NOMO-1 treated with dmso at 0.1 percent for 144 hours (cell line): ENCODE measurements around the gene PTPRK.
A peak's percentile ranks its signal among the peaks of the same experiment; 100 is the strongest.

Experiments used
- DNase-seq: peaks from one replicate; lab custom pipeline; 2025; ENCODE audit not compliant: unreplicated experiment; lab: John Stamatoyannopoulos, UW

Gene PTPRK

GRCh38 chr6:128520436-128521281, at the start of gene PTPRK:
Gene PTPRK, minus strand, starts transcription at chr6:128520599. Its CDS starts 241 bp downstream, at chr6:128520358.
- peak; percentile 61 for DNase-seq

- DNase-seq = no peak
Measured at GRCh38 chr6:128567029-128567428, 46.6 kb upstream of the PTPRK start.

DNA sequence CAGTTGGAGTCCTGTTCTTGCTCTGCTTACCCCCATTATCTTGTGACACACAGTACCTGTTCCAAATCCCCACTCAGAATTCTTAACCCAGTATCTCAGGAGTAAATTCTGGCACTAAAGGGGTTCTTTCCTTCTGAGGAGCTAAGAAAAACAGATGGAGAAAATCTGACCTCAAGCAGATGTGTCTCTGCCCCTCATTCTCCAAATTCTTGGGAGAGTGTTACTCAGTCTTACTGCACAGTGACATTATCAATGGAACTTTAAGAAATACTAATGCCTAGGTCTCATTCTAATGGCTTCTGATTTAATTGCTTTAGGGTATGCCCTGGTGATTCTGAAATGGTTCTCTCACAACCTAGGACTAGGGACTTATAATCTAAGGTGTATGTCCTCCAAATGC, 40.6 kb upstream of the PTPRK start:
- DNase-seq = no peak

- DNase-seq = no peak
Measured at GRCh38 chr6:128558924-128559323, 38.5 kb upstream of the PTPRK start.

GRCh38 chr6:128558021-128558420, 37.6 kb upstream of the PTPRK start:
- DNase-seq = no peak

DNA sequence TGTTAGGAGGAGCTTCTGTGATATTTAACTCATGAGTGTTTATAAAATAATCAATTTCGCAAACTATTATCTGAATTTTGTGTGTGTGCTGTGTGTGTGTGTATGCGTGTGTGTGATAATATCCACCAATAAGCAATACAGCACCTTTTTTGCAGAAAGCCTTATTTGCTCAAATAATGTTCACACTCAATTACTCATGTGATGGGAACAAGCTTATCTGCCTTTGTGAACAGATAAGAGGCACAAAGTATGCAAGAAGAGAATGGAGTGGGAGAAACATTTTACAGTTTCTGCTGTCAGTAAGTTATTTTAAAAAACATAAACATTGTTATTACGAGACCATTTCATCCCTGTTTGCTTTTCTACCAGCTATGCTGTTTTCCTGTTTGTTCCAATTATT, 36.7 kb upstream of the PTPRK start:
- DNase-seq = no peak

DNA sequence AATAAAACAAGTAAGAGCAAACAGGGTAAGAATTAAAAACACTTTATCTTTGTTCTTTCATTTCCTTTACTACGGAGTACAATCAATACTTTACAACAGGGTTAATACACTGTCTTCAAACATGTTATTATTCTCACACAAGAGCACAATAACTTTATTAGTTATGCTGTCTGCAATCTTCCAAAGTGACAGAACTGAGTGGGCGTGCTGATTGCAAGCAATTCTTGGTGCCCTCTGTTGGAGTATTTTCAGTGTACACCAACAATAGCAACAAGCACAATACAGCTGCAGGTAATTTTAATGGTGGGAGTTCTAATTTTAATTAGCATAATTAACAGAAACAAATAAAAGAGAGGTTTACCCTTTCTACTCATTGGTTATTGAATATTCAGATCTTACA, 33.9 kb upstream of the PTPRK start:
- DNase-seq = no peak

GRCh38 chr6:128541261-128541660, 20.9 kb upstream of the PTPRK start:
- DNase-seq = no peak

- no peak for DNase-seq
Measured at GRCh38 chr6:128538763-128539162, 18.4 kb upstream of the PTPRK start.

GRCh38 chr6:128532827-128533226, 12.4 kb upstream of the PTPRK start:
- no peak for DNase-seq

DNA sequence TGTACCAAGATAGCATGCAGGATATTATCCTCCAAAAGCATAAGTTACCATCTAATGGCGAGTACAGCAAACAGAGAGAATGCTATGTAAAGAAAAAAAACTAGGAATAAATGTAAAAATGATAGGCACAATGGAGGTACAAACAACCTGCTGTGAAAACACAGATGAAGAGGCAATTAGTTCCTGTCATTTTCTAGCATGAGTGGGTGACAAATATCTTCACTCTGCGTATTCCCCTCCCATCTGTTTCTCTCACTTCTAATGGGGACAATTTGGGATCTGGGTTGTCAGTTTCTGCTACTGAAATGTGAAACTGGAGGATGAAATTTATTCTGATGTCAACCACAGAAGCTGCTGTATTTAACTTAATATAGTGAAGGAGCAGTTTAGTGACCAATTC, 11.7 kb upstream of the PTPRK start:
- no peak for DNase-seq

DNA sequence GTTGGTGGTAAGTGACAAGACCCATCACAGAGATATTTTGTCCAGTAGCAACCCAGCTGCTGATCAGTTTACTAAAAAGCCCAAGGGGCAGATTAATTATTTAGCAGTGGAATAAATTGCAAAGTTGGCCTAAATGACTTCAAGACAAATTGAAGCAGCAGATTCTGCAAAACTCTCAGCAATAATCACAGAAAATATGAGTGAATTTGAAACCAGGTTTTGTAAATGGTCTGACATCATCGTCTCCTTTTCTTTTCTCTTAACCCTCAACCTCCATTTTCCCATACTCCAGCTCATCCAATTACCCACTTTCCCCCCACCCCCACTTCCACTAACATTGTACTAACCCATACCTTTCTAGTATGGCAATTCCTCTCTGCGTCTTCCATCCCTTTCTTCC, 11.3 kb upstream of the PTPRK start:
- DNase-seq = no peak

DNA sequence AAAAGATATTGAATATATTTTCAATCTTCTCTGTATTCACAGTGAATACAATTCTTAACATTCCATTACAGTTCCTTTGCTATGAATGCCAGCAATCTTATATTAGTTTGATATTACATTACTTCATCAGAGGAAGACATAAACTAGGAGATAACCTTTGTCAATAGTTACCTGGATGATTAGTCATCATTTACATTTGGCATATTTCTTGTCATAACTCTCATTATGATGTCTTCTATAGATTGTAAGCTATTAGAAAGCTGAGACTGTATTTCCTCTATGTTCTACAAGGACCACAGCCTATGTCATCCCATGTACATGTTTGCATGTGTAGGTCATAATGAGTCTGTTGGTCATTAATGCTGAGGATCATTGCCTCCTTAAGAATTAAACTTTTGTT, 7.8 kb upstream of the PTPRK start:
- no peak for DNase-seq

DNA sequence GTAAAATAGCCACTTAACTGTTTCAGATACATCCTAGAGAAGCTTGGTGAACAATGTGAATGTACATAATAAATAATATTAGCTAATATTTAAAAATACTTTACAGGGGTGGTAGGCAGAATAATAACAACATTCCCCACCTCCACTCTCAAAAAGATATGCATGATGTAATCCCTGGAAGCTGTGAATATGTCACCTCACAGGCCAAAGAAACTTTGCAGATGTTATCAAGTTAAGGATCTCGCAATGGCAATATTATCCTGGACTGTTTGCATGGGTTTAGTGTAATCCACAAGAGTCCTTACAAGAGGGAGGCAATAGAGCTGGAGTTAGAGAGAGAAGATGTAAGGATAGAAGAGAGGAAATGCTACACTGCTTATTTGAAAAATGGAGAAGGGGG, 7.0 kb upstream of the PTPRK start:
- no peak for DNase-seq

- no peak for DNase-seq
Measured at GRCh38 chr6:128526152-128526914, 5.9 kb upstream of the PTPRK start.

GRCh38 chr6:128525406-128525805, 5.0 kb upstream of the PTPRK start:
- no peak for DNase-seq

DNA sequence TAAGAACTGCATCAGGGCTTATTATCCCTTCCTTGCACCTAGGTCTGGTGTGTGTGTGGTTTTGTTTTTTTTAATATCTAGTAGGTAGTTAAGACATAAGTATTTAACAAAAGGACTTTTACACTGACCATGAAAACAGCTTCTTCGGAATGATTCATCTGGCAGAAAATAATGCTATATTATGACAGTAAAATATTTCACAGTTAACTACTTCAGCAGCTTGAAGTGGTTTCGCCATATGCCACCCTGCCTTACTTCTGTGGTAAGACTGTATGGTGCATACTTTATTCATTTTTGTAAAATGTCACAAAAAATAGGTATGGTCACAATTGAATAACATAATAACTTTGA, 858 bp upstream of the PTPRK start:
- no peak for DNase-seq

DNA sequence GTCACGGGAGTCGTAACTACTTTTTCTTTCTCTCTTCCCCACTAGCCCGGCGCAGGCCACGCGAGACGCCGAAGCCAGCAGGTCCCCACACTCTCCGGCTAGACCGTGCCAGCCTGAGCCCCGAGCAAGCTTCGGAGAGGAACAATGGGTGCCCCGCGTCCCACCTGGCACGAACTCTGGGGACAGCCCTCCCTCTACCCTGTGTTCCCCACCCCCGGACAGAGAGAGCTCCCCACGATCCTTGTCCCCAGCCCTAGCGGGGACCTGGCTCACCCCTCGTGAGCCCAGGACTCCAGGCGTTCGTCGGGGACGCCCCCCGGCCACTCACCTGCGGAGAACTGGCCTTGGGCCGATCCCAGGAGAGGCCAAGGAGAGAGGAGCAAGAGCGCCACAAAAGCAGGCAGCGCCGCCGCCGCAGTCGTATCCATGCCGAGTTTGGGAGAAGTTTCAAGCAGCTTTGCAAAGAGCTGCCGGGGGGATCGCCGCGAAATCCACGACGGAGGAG, 416 bp downstream of the PTPRK start:
- DNase-seq = no peak

DNA sequence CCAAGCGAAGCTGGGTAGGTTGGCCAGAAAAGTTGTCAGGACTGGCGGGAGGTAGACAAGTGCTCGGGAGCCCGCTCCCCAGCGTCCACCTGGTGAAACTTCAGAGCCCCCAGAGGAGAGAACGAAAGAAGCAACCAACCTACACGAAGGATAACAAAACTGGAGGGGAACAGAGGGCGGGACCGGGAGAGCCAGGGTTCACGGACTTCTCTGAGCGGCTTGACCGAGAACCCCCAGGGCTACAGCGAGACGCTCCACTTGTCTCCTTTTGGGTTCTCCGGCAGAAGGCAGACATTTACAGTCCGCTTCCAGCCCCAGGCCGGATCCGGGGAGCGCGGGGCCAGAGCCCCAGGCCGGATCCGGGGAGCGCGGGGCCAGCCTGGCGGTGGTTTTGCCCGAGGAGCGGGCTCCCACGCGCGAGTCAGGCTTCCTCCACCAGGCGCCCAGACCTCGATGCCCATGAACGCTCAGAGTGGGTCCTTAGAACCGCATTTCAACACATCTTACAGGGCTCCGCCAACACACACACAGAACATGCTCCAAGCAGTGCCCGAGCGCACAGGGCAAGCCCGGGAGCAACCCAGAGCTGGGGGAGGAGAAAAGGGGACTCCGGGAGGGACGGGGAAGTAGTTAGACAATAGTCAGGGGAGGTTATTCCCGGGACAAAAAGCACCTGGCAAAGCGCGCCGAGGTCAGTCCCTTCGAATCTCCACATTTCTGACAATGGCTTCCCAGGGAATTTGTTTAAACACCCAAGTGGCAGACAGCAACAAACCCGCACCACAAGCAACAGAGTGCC, 1.1 kb downstream of the PTPRK start:
- DNase-seq = no peak

GRCh38 chr6:128518434-128519131, 1.8 kb downstream of the PTPRK start:
- DNase-seq = no peak

DNA sequence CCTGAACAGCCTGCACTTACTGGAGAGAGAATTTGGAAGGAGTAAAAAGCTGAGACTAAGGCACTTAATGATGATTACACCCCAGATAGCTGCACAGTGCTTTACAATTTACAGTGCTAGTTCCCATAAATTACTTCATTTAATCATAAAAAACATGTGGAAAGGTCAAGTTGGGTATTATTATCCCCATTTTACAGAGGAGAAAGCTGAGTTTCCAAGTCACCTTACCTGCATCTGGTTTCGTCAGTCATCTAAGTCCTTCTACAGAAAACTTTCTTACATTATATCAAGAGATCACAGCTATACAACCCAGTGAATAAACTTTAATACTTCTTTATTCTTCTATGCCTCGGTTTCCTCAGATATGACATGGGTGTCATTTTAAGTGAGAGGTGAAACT, 3.3 kb downstream of the PTPRK start:
- no peak for DNase-seq
